Umbilical cord (tissue), 2 donors: ENCODE measurements around the gene EXOSC3. TPM values are rescaled to one million over a fixed set of nuclear protein-coding genes. Genes with fewer than 3 reads are reported as not detected.
"Not testable (repeated sequence)": the region's sequence is repeated elsewhere in the genome, so short reads cannot be mapped to it uniquely, and the experiment has no call there.

Source experiments
- DNase-seq: peaks from one replicate; pipeline ENCODE4 v3.0.0-alpha.2; 2015; ENCODE audit warnings: low spot score
- total RNA-seq: library from RNA; depleted of rRNA; stranded (reverse); fragments of >200 nt; gene quantifications from one replicate; pipeline ENCODE4 v1.2.3, GENCODE V29; 2014; ENCODE audit warnings: low replicate concordance; ENCODE audit not compliant: insufficient read depth

EXOSC3 gene
- total RNA-seq, 1 donor from 2014 or later: 23.6 TPM

DNA sequence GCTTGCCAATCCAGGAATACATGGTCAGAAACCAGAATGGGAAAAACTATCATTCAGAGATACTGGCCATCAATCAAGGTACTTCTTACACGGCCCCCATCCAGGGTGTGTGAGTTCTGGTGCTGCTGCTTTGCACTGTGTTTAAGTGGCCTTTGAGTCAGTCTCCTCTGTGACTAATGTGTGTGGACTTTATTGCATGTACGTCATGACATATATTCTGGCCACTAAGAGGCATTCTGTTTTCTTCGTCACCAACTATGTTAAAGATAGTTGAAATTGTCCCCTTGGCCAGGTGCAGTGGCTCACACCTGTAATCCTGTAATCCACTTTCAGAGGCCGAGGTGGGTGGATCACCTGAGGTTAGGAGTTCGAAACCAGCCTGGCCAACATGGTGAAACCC, 8.5 kb downstream of the EXOSC3 start:
- no peak for DNase-seq

DNA sequence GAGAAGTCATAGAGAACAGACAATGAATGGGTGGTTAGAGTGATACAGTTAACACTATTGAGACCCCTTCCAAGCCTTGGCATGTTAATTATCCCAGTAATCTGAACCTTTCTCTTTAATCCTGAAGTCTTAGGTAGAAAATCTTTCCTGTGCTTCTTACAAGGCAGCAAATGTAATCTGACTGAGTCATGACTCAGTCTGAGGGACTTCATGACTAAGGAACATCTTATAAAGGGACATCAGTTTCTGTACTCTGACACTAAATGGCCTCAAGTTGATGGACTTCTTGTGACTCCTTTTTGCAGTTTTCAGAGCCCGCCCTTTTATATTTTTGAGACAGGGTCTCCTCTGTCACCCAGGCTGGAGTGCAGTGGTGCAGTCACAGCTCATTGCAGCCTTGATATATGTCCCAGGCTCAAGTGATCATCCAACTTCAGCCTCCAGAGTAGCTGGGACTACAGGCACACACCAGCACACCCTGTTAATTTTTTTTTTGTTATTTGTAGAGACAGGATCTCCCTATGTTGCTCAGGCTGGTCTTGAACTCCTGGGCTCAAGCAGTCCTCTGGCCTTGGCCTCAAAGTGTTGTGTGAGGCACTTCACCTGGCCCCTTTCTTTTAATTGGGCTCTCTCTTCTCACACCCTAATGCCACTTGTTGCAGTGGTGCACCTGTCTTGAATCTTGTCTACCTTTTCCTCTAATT, 9.5 kb downstream of the EXOSC3 start:
- DNase-seq: no peak

DNA sequence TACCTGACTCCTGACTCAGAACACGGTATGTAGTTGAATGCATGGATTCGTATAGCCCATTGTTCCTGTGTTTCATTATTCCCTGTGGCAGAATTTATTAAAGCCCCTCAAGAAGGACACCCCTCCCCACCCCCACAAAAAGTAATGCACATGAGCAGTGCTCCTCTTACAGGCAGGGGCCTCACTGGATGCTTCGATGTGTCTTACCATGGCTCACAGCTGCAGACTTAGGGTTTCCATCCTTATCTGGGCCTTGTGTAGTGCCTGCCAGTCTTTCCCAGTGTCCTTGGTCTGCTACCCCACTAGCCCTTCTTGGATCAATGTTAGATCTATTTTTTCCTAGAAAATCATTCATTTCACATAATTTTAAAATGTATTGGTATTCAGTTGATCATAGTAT, 14.9 kb downstream of the EXOSC3 start:
- DNase-seq: no peak

DNA sequence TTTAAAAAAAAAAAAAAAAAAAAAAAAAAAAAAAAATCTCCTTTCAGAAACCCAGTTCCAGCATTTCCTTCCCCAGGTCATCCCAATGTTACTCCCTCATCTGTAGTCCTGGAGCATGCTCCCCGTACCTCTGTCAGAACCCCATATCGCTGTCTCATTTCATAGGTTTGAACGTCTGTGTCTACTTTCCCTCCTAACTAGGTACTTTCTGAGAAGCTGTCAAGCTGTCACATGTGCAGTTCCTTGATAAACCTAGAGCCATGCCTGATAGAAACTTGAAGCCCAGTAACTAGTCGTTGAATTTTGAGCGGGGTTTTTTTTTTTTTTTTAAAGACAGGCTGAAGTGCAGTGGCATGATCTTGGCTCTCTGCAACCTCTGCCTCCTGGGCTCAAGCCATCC, 15.6 kb downstream of the EXOSC3 start:
- DNase-seq: no peak

DNA sequence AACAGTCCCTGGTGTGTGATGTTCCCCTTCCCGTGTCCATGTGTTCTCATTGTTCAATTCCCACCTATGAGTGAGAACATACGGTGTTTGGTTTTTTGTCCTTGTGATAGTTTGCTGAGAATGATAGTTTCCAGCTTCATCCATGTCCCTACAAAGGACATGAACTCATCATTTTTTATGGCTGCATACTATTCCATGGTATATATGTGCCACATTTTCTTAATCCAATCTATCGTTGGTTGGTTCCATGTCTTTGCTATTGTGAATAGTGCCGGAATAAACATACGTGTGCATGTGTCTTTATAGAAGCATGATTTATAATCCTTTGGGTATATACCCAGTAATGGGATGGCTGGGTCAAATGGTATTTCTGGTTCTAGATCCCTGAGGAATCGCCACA, 19.6 kb downstream of the EXOSC3 start:
- not testable (repeated sequence) for DNase-seq

DNA sequence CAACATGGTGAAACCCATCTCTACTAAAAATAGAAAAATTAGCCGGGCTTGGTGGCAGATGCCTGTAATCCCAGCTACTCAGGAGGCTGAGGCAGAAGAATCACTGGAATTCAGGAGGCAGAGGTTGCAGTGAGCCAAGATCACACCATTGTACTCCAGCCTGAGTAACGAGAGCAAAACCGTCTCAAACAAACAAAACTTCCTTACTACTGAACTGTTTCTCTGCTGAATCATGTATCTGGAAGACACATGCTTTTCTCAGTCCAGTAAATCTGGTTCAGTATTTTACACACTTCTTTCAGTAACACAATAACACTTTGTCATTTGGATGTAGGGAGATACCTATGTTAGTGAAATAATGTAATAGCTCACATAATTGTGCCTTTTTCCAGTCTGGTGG, 23.4 kb downstream of the EXOSC3 start:
- no peak for DNase-seq

DNA sequence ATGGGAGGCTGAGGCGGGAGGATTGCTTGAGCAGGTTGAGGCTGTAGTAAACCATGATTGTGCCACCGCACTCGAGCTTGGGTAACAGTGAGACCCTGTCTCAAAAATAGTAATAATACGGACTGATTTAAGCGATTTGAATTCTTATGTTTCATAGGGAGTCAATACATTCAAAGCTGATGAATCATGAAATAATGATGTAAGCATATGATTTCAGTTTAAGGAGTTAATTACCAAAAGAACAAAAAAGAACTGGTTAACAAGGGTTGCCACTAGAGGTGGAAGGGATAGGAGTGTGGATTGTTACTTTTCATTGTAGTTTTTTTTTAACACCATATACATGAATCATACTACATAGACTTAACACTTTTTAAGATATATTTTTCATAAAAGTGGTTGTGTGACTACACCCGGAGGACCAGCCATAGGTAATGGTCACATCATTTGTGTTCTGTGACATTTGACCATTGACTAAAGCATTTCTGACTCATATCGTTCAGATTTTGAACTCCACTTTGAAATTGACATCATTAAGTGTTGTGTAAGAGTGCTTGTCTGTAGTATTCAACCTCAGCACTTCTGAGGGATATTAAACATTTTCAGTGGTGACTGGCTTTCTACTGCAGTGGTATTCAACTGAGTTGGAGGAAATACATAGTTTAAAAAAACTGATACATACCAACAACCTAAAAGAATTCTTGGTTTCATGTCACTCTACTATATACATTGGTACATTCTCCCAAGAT, 24.3 kb downstream of the EXOSC3 start:
- DNase-seq: no peak

DNA sequence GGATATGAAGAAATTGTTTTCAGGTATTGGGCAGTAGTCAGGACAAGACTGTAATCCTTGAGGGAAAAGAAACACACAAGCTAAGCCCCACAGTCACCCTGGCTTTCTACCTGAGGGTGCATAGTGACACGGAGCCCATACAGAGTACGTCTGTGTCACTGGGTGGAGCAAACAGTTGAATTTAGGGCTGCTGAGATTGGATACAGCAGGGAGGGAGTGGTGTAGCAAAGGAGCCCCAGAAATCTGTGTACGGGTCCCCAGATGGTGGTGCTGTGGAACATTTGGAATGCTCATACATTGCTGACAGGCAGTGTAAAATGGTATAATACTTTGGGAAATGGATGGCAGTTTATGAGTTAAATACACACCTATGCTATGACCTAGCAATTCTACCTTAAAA, 26.1 kb downstream of the EXOSC3 start:
- no peak for DNase-seq

DNA sequence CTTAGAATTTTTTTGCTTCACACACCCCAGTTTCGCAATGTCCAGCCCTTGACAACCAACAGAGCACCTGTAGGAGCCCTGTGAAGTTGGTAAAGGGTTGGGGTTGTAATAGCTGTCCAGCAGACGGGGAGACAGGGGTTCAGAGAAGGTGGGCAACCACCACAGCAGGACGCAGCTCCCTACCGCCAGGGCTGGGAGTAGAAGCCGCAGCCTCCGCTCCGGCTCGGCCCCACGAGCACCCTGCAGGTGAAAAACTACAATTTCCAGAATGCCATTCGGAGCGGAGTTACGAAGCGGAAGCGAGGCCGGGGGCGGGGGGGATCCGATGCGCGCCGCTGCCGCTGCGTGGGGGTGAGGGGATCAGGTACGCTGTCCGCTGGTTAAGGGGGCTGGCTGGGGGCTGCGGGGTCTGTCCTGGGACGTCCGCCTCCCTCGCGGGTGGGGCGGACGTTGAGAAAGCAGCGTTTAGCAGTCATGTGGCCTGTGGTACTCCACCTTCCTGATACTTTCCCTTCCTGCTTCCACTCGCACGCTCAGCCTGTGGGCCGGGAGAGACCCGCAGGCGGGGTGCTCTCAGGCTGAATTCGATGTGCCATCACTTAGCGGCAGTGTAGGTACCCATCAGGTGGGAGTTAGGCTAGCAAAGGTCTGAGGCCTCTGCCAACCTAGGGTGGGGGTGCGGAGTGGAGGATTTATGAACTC, 31.2 kb downstream of the EXOSC3 start, which contains the start of gene TRMT10B:
TRMT10B (plus strand) TSS at position 317 of the 702 bp plus-strand sequence. CDS start 8,127 bp downstream, outside the sequence.
- DNase-seq: peak; percentile 78

DNA sequence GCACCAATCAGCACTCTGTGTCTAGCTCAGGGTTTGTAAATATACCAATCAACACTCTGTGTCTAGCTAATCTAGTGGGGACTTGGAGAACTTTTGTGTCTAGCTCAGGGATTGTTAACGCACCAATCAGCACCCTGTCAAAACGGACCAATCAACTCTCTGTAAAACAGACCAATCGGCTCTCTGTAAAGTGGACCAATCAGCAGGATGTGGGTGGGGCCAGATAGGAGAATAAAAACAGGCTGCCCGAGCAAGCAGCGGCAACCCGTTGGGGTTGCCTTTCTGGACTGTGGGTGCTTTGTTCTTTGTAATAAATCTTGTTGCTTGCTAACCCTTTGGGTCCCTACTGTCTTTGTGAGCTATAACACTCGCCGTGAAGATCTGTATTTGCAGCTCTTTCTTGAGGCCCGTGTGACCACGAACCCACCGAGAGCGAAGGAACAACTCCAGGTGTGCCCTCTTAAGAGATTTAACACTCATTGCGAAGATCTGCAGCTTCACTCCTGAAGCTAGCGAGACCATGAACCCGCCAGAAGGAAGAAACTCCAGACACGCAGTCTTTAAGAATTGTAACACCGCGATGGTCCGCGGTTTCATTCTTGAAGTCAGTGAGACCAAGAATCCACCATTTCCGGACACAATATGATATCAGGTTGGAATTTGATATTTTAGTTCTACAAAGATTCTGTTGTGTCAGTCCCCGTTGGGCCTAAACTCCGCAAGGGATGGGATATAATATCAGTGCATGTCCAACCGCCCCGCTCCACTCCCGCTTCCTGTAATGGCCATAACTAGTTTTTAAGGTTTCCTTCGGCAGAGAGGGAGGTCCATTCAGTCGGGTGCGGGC, 32.0 kb downstream of the EXOSC3 start:
- no peak for DNase-seq

DNA sequence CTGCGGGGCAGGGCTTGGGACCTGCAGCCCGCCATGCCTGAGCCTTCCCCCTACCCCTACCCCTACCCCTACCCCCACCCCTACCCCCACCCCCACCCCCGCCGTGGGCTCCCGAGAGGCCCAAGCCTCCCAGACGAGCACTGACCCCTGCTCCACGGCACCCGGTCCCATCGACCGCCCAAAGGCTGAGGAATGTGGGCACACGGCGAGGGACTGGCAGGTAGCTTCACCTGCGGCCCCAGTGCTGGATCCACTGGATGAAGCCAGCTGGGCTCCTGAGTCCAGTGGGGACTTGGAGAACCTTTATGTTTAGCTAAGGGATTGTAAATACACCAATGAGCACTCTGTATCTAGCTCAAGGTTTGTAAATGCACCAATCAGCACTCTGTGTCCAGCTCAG, 32.8 kb downstream of the EXOSC3 start:
- not testable (repeated sequence) for DNase-seq

DNA sequence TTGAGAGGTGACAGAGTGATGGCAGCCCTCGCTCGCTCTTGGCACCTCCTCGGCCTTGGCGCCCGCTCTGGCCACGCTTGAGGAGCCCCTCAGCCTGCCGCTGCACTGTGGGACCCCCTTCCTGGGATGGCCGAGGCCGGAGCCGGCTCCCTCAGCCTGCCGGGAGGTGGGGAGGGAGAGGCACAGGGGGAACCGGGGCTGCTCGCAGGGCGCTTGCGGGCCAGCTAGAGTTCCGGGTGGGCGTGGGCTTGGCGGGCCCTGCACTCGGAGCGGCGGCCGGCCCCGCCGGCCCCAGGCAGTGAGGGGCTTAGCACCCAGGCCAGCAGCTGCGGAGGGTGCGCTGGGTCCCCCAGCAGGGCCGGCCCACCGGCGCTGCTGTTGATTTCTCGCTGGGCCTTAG, 33.2 kb downstream of the EXOSC3 start:
- DNase-seq: not testable (repeated sequence)

DNA sequence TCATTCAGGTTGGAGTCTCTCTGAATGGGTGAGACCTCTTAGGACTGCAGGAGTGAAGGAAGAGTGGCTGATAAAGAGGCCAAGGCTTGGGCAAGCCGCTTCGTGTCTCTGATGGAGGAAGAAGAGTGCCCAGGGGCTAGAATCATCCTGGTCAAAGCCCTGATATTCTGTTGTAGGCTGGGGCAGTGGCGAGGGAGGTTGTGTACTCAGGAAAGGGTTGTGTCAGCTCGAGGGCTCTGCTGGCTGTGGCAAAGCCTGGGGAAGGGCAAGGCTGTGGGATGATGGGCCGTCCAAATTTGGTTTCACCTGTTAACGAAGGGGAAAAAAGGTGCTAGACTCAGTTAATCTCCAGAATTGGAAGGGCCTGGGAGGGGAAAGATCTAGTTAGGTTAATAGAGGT, 33.7 kb downstream of the EXOSC3 start:
- no peak for DNase-seq

DNA sequence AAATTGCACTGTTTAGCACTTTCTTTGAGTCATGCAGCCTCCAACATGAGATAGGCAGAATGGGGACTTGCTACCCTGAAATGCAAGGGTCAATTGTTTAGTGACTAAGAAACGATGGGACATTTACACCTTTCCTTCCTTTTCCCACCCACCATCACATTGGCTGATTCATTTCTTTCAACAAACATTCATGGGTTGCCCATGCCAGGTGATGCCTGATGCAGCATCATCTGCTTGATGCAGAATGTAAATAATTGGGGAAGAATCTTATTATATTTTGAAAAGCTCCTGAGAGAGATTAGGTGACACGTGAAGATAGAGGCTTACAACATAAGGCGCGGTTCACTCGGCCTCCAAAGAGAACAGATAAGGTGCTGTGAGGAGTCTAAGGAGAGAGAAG, 35.7 kb downstream of the EXOSC3 start:
- DNase-seq: no peak

DNA sequence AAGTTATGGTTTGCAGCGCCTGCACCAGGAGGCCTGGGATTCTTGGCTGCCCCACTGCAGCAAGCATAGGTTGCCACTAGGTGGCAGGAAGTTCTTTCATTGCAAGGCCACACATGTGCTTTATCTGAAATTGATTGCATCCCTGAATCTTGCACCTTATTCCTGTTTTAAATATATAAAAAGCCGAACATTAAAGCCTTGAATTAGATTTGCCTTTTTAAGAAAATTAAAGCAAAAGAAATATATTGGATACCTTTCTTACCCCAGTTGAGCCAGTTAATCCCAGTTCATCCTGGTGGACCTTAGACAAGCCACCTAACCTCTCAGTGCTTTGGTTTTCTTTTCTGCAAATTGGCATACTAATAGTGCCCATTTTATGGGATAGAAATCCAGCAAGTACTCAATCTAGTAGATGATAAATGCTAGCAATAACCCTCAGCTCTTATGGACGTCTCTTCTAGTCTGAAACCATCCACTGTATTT, 37.6 kb downstream of the EXOSC3 start:
- DNase-seq: peak; percentile 67

DNA sequence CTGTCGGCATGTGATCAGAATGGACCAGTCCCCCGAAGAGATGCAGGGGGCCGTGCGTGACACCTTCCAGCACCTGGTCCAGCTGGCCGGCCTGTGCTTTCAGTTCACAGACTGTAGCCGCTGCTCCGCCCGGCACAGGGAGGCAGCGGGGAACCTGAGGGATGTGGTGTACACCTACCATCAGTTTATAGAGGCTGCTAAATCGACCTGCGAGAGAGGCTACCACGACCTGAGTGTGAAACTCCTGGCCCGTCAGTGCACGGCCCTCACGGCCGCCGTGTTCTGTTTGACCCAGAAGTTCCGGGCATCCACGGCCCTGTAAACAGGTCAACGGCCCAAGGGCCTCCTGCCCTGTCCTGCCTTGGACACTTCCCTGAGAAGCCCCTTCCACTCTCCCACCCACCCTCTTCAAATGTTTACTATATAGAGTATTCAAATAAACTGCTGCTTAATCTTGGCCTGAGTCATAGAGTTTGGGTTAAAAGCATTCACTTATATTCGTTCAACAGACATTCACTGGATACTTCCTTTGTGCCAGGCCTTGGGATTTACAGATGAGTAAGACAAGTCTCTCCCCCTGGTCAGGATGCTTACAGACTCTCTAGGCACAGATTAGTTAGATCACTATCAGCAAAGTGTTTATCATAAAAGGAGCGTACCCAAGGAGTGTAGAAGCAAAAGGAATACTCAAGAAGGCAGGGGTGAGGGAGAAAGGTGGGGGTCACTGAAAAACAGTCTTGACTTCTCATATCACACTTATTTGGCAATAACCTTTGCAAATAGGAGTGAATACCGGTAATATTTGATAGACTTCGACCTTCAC, 38.2 kb downstream of the EXOSC3 start:
- no peak for DNase-seq

DNA sequence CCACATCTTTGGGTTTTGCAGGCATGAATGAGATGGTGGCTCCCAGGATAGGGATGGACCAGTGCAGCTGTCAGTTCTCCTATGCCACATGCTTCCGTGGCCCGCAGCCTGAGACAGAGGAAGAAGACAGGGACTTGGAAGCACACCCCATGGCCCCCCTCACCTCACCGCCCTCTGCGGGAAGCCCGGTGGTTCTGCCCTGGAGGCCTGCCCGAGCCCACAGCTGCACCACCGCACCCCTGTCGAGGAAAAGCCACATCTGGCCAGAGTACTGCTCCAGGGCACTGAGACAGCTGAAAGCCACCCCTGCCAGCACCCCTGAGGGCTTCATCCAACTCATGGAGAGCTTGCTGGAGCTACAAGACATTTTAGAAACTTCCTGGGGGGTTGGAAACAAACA, 38.9 kb downstream of the EXOSC3 start:
- DNase-seq: no peak

DNA sequence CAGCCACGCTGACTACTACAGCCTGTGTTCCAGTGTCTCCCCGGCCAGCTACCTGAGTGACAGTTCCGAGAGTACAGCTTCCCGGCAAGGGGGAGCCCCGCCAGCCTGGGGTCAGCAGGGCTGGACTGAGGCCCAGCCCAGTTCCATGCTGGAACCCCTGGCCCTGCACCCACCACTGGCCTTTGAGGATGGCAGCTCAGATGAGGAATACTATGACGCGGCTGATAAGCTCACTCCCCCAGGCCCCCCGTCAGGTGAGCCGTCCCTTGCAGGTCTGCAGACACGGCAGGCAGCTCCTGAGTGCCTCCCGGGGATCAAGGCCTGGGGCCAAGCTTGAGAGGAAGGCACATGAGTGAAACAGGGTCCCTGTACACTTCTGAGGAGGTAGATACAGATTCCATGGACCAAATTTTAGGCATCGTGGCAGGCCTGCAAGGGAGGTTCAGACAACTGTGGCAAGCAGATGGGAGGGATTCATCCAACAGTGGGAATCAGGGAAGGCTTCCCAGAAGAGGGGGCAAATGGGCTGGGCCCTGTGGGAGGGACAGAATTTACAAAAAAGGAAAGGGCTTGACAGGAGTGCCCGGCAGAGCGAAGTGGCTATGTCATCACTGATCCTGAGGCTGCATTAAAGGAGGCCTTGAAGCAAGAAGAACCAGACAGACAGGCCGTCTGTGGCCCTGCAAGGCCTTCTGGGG, 44.1 kb downstream of the EXOSC3 start:
- DNase-seq: no peak

DNA sequence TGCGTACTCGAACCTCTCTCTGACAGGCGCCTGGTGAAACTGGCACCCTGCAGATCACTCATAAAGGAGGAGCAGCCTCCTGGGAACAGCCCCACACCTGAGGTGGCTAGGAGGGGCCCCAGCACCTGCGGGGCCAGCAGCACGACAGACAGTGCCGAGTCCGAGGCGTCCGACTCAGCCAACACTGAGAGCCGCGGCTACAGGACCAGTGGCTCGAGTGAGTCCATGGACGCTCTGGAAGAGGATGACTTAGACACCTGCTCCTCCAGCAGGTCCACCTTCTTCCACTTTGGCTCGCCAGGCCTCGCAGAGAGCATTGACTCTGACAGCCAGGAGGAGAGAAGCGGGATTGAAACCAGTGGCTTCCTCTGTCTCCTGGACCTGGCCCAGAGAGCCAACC, 44.7 kb downstream of the EXOSC3 start:
- DNase-seq: no peak

DNA sequence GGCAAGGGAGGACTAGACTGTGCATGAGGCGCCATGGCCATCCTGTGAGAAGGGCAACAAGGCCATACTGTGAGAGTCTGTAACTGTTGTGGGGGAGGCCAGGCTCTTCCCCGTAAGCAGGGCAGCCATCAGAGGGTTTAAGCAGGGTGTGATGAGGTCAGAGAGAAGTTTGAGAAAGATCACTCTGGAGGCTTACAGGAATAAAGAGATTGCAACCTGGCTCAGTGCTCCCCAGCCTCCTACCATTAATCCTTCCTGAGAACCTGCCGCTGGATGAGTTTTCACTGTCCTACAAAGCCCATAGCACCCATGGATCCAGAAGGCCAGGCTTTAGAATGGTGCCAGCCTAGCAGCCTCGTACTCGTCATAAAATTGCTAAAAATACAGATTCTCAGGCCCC, 45.6 kb downstream of the EXOSC3 start:
- DNase-seq: no peak
